HG03520 (cell line): ENCODE data around the gene SCP2.

ENCODE experiments used
- ATAC-seq: cut with Tn5 transposase; IDR thresholded peaks from one replicate; pipeline ENCODE4 v1.9.1; 2021; ENCODE audit warnings: mild to moderate bottlenecking, moderate library complexity; ENCODE audit not compliant: unreplicated experiment

SCP2 gene

DNA sequence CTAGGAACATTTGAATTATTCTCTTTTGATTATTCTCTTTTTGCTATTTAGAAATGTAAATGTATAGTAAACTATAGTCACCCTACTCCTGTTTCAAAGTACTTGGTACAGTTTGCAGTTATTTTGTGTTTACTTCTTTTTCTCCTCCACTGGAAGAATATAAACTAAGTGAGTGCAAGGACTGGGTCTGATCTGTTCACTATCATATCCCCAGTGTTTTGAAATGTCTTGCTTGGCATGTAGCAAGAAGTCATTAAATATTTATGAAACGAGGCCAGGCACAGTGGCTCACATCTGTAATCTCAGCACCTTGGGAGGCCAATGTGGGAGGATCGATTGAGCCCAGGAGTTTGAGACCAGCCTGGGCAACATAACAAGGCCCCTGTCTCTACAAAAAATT, 99.2 kb downstream of the SCP2 start:
- ATAC-seq: no peak

GRCh38 chr1:53031732-53032131, 104.7 kb downstream of the SCP2 start:
- no peak for ATAC-seq

DNA sequence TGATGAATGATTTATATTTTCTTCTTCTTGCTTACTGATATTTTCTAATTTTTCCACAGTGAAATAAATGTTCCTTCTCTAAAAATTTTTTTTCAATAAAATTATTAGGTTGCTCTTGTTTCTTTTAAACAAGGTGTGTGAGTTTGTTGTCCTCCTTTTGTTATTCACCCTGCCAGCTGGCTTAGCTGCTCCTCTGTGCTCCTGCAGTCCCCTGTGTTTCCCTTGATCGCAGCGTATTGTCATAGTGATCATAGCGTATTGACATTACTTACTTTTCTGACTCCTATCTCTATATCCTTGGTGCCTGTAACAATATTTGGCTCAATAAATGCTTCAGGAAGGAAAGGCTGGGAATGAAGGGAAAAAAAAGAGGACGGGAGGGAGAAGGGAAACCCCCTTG, 110.1 kb downstream of the SCP2 start:
- ATAC-seq: no peak

GRCh38 chr1:53038566-53038965, 111.5 kb downstream of the SCP2 start:
- no peak for ATAC-seq

GRCh38 chr1:53043271-53043670, 116.2 kb downstream of the SCP2 start:
- ATAC-seq: no peak

DNA sequence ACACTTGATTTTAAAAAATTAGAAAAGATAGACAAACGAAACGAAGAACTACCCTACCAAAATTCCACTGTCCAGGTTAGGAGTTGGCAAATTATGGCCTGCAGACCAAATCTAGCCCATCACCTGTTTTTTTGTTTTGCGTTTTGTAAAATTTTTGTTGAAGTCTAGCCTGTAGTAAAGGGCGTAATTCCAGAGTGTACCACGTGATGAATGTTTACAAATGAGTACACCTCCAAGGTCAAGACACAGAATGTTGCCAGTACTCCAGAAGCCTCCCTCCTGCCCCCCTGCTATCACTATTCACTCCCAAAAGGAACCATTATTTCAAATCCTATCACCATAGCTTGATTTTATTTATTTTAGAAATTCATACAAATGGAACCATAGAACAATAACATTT, 117.8 kb downstream of the SCP2 start:
- no peak for ATAC-seq

GRCh38 chr1:53046930-53047329, 119.9 kb downstream of the SCP2 start:
- ATAC-seq: no peak

- ATAC-seq: no peak
Measured at GRCh38 chr1:53047737-53048736, 121.0 kb downstream of the SCP2 start.

- no peak for ATAC-seq
Measured at GRCh38 chr1:53048960-53049573, 122.0 kb downstream of the SCP2 start.

- no peak for ATAC-seq
Measured at GRCh38 chr1:53049574-53049967, 122.5 kb downstream of the SCP2 start.

- no peak for ATAC-seq
Measured at GRCh38 chr1:53050310-53050709, 123.2 kb downstream of the SCP2 start.

DNA sequence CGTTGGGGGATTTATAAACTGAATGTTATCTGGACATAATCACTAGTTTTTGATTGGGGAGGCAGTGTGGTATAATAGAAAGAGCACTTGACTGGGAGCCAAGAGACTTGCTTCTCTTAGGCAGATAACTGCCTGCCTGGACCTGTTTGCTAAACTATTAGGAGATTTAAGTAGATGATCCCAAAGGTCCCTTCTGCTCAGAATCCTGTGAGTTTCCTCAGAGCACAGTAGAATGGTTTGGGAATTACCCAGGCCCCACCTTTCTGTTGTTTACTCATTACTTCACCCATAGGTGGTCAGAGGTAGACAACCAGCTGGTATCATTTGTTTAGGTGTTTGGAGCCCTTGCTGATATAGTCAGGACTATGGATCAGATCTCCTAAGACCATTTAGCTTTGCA, 124.6 kb downstream of the SCP2 start:
- no peak for ATAC-seq

GRCh38 chr1:53057127-53057526, 130.1 kb downstream of the SCP2 start:
- ATAC-seq: no peak

- no peak for ATAC-seq
Measured at GRCh38 chr1:53060579-53060978, 133.5 kb downstream of the SCP2 start.

DNA sequence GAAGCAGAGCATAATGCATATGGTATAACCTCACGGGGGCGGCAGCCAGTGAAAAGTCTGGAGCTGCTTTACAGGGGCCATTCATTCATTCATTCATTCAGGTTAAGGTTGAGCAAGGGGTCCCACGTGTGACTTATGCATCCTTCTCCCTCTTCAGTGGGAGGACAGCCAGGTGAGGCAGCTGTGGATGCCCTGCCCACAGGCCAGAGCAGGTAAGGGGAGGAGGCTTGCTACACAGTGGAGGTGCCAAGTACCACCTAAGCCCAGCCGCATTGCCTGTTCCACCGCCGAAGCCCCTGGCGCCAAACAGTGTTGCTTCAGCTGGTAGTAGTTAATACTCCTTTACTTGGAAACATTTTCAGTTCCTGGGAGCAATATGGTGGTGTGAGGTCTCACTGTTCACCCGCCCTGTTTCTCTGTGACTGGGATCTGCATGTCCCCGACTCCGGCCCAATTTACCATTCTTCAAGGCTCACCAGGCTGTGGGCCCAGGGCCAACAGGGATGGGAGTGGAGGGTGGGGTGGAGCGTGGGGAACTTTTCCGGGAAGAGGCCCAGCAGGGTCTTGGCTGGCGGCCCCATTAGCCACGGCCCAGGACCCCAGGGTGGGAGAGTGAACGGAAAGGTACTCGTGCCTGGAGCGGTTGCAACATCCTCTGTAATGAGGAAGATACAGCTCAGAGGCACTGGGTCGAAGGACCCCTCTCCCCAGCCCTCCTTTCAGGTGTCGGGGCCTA, 134.2 kb downstream of the SCP2 start:
- ATAC-seq: no peak

- no peak for ATAC-seq
Measured at GRCh38 chr1:53061859-53062707, 135.0 kb downstream of the SCP2 start, which contains the start of gene PODN. TSS of gene PODN (plus strand) at chr1:53062213. CDS start at chr1:53069856, 7,643 bp downstream.

DNA sequence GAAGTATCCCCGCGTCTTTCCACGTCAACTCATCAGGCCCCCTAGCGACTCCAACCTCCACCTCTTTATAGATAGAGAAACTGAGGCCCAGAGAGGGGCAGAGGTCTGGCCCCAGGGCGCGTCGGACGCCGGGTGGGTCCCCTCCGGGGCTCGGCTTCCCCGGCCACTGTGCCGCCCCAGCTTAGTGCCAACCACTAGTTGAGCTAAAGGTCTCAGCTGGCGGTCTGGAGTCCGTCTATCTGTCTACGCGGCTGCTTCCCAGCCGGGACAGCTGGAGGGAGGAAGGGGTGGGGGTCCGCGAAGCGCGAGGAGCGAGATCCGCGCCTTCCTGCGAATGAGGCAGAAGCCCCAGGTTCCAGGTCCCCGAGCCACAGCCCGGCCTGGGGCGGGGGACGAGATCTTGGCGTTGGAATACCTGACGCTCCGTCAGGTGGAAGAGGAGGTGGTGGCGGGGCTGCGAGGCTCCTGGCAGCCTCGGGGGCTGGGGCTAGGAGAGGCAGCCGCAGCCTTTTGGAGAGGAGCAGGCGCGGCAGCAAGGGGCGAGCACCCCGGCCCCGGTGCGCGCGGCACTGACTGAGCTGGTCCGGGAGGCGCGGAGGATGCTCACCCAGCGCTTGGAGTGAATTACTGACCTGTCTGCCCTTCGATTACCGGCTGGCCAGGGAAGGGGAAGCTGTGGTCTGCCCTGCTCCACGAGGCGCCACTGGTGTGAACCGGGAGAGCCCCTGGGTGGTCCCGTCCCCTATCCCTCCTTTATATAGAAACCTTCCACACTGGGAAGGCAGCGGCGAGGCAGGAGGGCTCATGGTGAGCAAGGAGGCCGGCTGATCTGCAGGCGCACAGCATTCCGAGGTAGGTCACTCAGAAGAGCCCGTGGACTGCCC, 135.9 kb downstream of the SCP2 start:
- ATAC-seq: no peak

GRCh38 chr1:53063744-53064515, 136.9 kb downstream of the SCP2 start:
- ATAC-seq: no peak

DNA sequence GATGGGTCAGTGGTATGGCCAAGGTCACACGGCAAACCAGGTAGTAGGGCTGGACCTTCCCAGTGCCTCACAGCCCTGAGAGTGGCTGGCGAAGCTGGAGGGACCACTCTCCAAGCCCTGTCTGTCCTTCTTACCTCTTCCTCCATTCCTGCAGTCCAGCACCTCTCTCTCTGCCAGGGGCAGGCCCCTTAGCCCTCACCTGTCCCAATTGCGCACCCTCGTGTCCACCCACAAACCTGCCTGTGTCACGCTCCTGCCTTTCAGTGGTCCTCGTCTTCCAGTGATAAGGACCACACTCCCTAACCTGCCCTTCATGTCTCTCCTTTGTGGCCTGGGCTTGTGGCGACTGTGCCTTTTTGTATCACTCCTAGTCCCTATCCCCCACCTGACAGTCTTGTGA, 138.3 kb downstream of the SCP2 start:
- no peak for ATAC-seq
